Esophagus (tissue), 2 donors: ENCODE results near the gene NRCAM. TPM values are rescaled to one million over a fixed set of nuclear protein-coding genes. Genes with fewer than 3 reads are reported as not detected.

Source experiments
- H3K27ac ChIP-seq, 2 donors: one replicate each; pipeline ENCODE4 v1.5.1; 2013; ENCODE audit warnings: low read depth in 2 of 2, mild to moderate bottlenecking in 2 of 2, inconsistent platforms in 1 of 2, low read length in 1 of 2, moderate library complexity in 1 of 2
- H3K27me3 ChIP-seq, 2 donors: one replicate each; pipeline ENCODE4 v1.6.1; 2013; ENCODE audit warnings: low read length in 2 of 2, control low read depth in 1 of 2, mild to moderate bottlenecking in 1 of 2; ENCODE audit not compliant: insufficient read depth in 2 of 2, control insufficient read depth in 1 of 2
- H3K36me3 ChIP-seq, 2 donors: one replicate each; pipeline ENCODE4 v1.6.1; 2013; ENCODE audit warnings: low read length in 1 of 2; ENCODE audit not compliant: control insufficient read depth in 2 of 2, insufficient read depth in 2 of 2
- H3K4me1 ChIP-seq, 2 donors: one replicate each; pipeline ENCODE4 v1.6.1; 2013; ENCODE audit warnings: low read length in 1 of 2; ENCODE audit not compliant: control insufficient read depth in 2 of 2, insufficient read depth in 2 of 2
- H3K4me3 ChIP-seq, 2 donors: one replicate each; pipeline ENCODE4 v1.5.1; 2013; ENCODE audit warnings: low read length in 2 of 2, mild to moderate bottlenecking in 2 of 2, low read depth in 1 of 2, moderate library complexity in 1 of 2
- H3K9me3 ChIP-seq, 2 donors: one replicate each; pipeline ENCODE4 v1.6.1; 2013; ENCODE audit warnings: mild to moderate bottlenecking in 2 of 2, low read depth in 1 of 2, low read length in 1 of 2, moderate library complexity in 1 of 2; ENCODE audit not compliant: control insufficient read depth in 2 of 2, insufficient read depth in 1 of 2
- WGBS, 2 donors: extraction: QIAGEN DNeasy Blood & Tissue Kit; methylation state at CpG; one replicate each; pipeline ENCODE4 v1.1.7; 2013; 5-methylcytosine and 5-hydroxymethylcytosine counted together
- polyA plus RNA-seq, 2 donors: library from polyadenylated mRNA; stranded (reverse); fragments of 200-250 nt; gene quantifications; one replicate each; pipeline ENCODE4 v1.2.3, GENCODE V29; 2013
- donor health status: healthy with polysubstance abuse.
- donor health status: Bipolar disorder and iron deficiency.

The NRCAM gene
- polyA plus RNA-seq, 2 donors = 0.35 to 0.96 TPM

GRCh38 chr7:108101759-108102158 is 354.5 kb downstream of the NRCAM start:
- H3K9me3 ChIP-seq = no peaks in the 10 kb centered on the region
- no peak overlapping the region for H3K4me3 ChIP-seq
- no peak overlapping the region for H3K27ac ChIP-seq
- H3K27me3 ChIP-seq = no peaks in the 10 kb centered on the region
- peaks cover 0 to 2% of the 10 kb centered on the region in 2 donors for H3K4me1 ChIP-seq
- no peaks in the 10 kb centered on the region for H3K36me3 ChIP-seq
- 91 to 96% methylated on average over 3 of the region's 3 CpGs for WGBS, 2 donors

- WGBS, 2 donors = 76 to 80% methylated on average over 1 of the region's 1 CpG
- H3K4me1 ChIP-seq = peaks cover 0 to 2% of the 10 kb centered on the region in 2 donors
- H3K27me3 ChIP-seq = no peaks in the 10 kb centered on the region
- H3K36me3 ChIP-seq = no peaks in the 10 kb centered on the region
- no peak overlapping the region for H3K4me3 ChIP-seq
- no peaks in the 10 kb centered on the region for H3K9me3 ChIP-seq
- no peak overlapping the region for H3K27ac ChIP-seq
These were observed 356.5 kb downstream of the NRCAM start for GRCh38 chr7:108099713-108100112.

GRCh38 chr7:108097703-108098102 is 358.5 kb downstream of the NRCAM start:
- Histone ChIP-seq H3K4me1 (peaks cover 0 to 2% of the 10 kb centered on the region in 2 donors), H3K27me3 (no peaks in the 10 kb centered on the region), H3K36me3 (no peaks in the 10 kb centered on the region), H3K9me3 (no peaks in the 10 kb centered on the region), H3K4me3 (no peak overlapping the region), H3K27ac (no peak overlapping the region)
- WGBS, 2 donors = 86% methylated on average over 7 of the region's 7 CpGs

Other genes starting within 250 kb of the NRCAM start
- 10 to 100 TPM; 11.4 to 13.7 TPM for gene PNPLA8, start 69.7 kb upstream of the NRCAM start, polyA plus RNA-seq
- 1 to 10 TPM; 3.6 TPM for gene THAP5, start 113.3 kb upstream of the NRCAM start, polyA plus RNA-seq
- 1 to 10 TPM; 3.6 to 5.5 TPM for gene DNAJB9, start 113.4 kb upstream of the NRCAM start, polyA plus RNA-seq